K562 (cell line): ENCODE measurements around the gene PI4KA. TPM values are rescaled to one million over a fixed set of nuclear protein-coding genes. Genes with fewer than 3 reads are reported as not detected.

Experiments
- ATAC-seq: fragments of 200-7000 bp; cut with Tn5 transposase; 3 replicates; pipeline ENCODE4 v1.9.1; 2020; ENCODE audit warnings: moderate library complexity
- Bru-seq: library from RNA; stranded (reverse); fragments of 400-500 nt; gene quantifications from one replicate; lab custom pipeline; 2021; lab: Mats Ljungman, UMichigan
- BruChase-seq, 2 experiments: library from RNA; stranded (reverse); fragments of 400-500 nt; gene quantifications; one replicate each; lab custom pipeline; 2021; lab: Mats Ljungman, UMichigan
- BruUV-seq: library from RNA; stranded (reverse); fragments of 400-500 nt; replicated peaks from 2 replicates; lab custom pipeline; 2021; lab: Mats Ljungman, UMichigan
- CTCF ChIA-PET: fragments of 300-600 bp; formaldehyde crosslinking; extraction: SDS; loops from one replicate; lab custom pipeline; 2021; ENCODE audit warnings: low intra/inter-chr PET ratio; lab: Yijun Ruan, JAX
- POLR2A ChIA-PET: fragments of 300-600, 350-650 bp; sonication (Branson Sonifier 250); formaldehyde crosslinking; extraction: SDS; loops from one replicate; lab custom pipeline; 2021; ENCODE audit warnings: antibody characterized with exemption, inconsistent platforms; lab: Yijun Ruan, JAX
- DNase-seq, 4 experiments: peaks; one replicate each; pipeline versions ENCODE4 v3.0.0 to v3.0.0-alpha.2; 2011 to 2018; ENCODE audit warnings: low spot score in 3 of 4, mixed read lengths in 3 of 4; ENCODE audit errors: extremely low read depth in 1 of 4
- FAIRE-seq: peaks from 2 replicates; lab custom pipeline; 2011; peaks lifted over from hg19 to GRCh38; lab: Jason Lieb, UNC
- H2AFZ ChIP-seq: 2 replicates; pipeline ENCODE4 v1.6.0; 2011; ENCODE audit warnings: low read depth, low read length, control low read depth, inconsistent platforms
- H3K27ac ChIP-seq: fragments of 200-600 bp; 3 replicates; pipeline ENCODE4 v1.8.0; 2011; ENCODE audit warnings: low read depth, mild to moderate bottlenecking, control low read depth, inconsistent platforms, low read length, moderate library complexity, mixed read lengths; ENCODE audit errors: extremely low read depth
- H3K27me3 ChIP-seq, 2 experiments: fragments of 300-600 bp in 1 of 2; 2 replicates in 1 of 2; 3 replicates in 1 of 2; pipeline versions ENCODE4 v1.6.0 to v1.8.0; 2011; ENCODE audit warnings: inconsistent platforms in 2 of 2, low read length in 2 of 2, mild to moderate bottlenecking in 1 of 2, mixed read lengths in 1 of 2, moderate library complexity in 1 of 2; ENCODE audit not compliant: control insufficient read depth in 2 of 2, insufficient read depth in 2 of 2
- H3K36me3 ChIP-seq: fragments of 300-600 bp; 3 replicates; pipeline ENCODE4 v1.8.0; 2011; ENCODE audit warnings: mild to moderate bottlenecking, low read length, inconsistent platforms; ENCODE audit not compliant: control insufficient read depth, insufficient read depth
- H3K4me1 ChIP-seq, 2 experiments: fragments of 200-600 bp in 1 of 2; replicated peaks in 1 of 2; 2 replicates in 1 of 2; 3 replicates in 1 of 2; pipeline versions ENCODE4 v1.5.1 to v1.8.0; 2011; ENCODE audit warnings: inconsistent platforms in 2 of 2, low read length in 2 of 2, mild to moderate bottlenecking in 1 of 2, mixed read lengths in 1 of 2, moderate library complexity in 1 of 2; ENCODE audit not compliant: control insufficient read depth in 2 of 2, insufficient read depth in 2 of 2
- H3K4me2 ChIP-seq: 2 replicates; pipeline ENCODE4 v1.6.1; 2011; ENCODE audit warnings: low read length, control low read depth, inconsistent platforms, mixed read lengths; ENCODE audit not compliant: insufficient read depth
- H3K4me3 ChIP-seq: fragments of 200-600 bp; sonication (generic), shearing (Covaris generic); 2 replicates; pipeline ENCODE4 v1.5.1; 2016; ENCODE audit warnings: control low read depth, inconsistent platforms
- H3K79me2 ChIP-seq: fragments of 200-600 bp; 3 replicates; pipeline ENCODE4 v1.8.0; 2011; ENCODE audit warnings: low read length, inconsistent platforms; ENCODE audit not compliant: control insufficient read depth, insufficient read depth
- H3K9ac ChIP-seq, 2 experiments: 2 replicates each; pipeline versions ENCODE4 v1.6.0 to v1.6.1; 2011; ENCODE audit warnings: low read depth in 2 of 2, low read length in 2 of 2, control low read depth in 1 of 2, inconsistent platforms in 1 of 2, mild to moderate bottlenecking in 1 of 2, mixed read lengths in 1 of 2; ENCODE audit not compliant: insufficient read depth in 1 of 2
- H3K9me1 ChIP-seq: one replicate; pipeline ENCODE4 v1.6.0; 2011; ENCODE audit warnings: inconsistent platforms, mild to moderate bottlenecking, low read length, moderate library complexity; ENCODE audit not compliant: control insufficient read depth, insufficient read depth
- H3K9me3 ChIP-seq: replicated peaks from 2 replicates; pipeline ENCODE4 v1.5.1; 2011; ENCODE audit warnings: low read depth, low read length, inconsistent platforms; ENCODE audit not compliant: control insufficient read depth, insufficient read depth
- H4K20me1 ChIP-seq: replicated peaks from 2 replicates; pipeline ENCODE4 v1.6.1; 2011; ENCODE audit warnings: low read length, inconsistent platforms, mixed read lengths; ENCODE audit not compliant: control insufficient read depth, insufficient read depth
- MXI1 ChIP-seq: IDR thresholded peaks from 2 replicates; pipeline ENCODE4 v1.6.1; 2011; ENCODE audit warnings: low read depth, mild to moderate bottlenecking, improper control_type of control experiment, low read length
- RCOR1 ChIP-seq, 2 experiments: IDR thresholded peaks; 2 replicates each; pipeline ENCODE4 v1.6.1; 2012; ENCODE audit warnings: low read depth in 2 of 2, low read length in 2 of 2, borderline replicate concordance in 1 of 2, improper control_type of control experiment in 1 of 2
- SIRT6 ChIP-seq: IDR thresholded peaks from one replicate; pipeline ENCODE4 v1.6.1; 2012; ENCODE audit warnings: low read depth, mild to moderate bottlenecking, control low read depth, inconsistent platforms, low read length, moderate library complexity
- ZNF589 ChIP-seq: fragments of 200-800 bp; sonication (Bioruptor generic); IDR thresholded peaks from 2 replicates; pipeline ENCODE4 v1.6.1; 2016; ENCODE audit warnings: low read depth, missing genetic modification characterization, missing compliant biosample characterization
- WGBS: fragments of 100-300 bp; shearing (Covaris generic); methylation state at CpG from one replicate; pipeline ENCODE4 v1.1.6; 2016; ENCODE audit warnings: low coverage, mixed read lengths; ENCODE audit not compliant: insufficient coverage; ENCODE audit errors: missing lambda C conversion rate; 5-methylcytosine and 5-hydroxymethylcytosine counted together
- in situ Hi-C: fragments of 300-500 bp; cut with MboI; formaldehyde crosslinking; loops from 4 replicates; pipeline ENCODE4 v1.15.0; 2018; ENCODE audit warnings: inconsistent platforms, mixed read lengths
- intact Hi-C: fragments of 100-400 bp; cut with micrococcal nuclease; formaldehyde crosslinking; loops from 2 replicates; pipeline ENCODE4 v1.14.2; 2022
- long read RNA-seq, 3 experiments: library from polyadenylated mRNA in 2 of 3; library from RNA in 1 of 3; unstranded in 2 of 3; stranded (forward) in 1 of 3; transcript quantifications; one replicate each; pipeline ENCODE4 v2.0.0, GENCODE V29; 2019 to 2022
- polyA minus RNA-seq, 3 experiments: library from RNA; depleted of rRNA, polyadenylated mRNA; stranded (reverse); fragments of >200 nt; gene quantifications; 2 replicates each; pipeline ENCODE4 v1.2.3, GENCODE V29; 2011
- polyA plus RNA-seq, 8 experiments: library from polyadenylated mRNA; depleted of rRNA in 4 of 8; stranded (reverse) in 5 of 8; unstranded in 3 of 8; fragments of >200 nt; fragmentation: Nextera tagmentation in 2 of 8; fragmentation: Illumina TruSeq in 1 of 8; extraction: Ambion mirVana in 2 of 8; extraction: Trizol in 1 of 8; gene quantifications; 2 replicates each; pipeline versions ENCODE4 v1.2.1 to v1.2.3, GENCODE V29; 2011 to 2014; ENCODE audit warnings: inconsistent platforms in 1 of 8, missing spikeins in 1 of 8
- total RNA-seq, 7 experiments: library from RNA; depleted of rRNA in 6 of 7; stranded (reverse); fragments of >200 nt in 6 of 7; fragmentation: Illumina TruSeq in 2 of 7; extraction: Trizol in 2 of 7; gene quantifications; 2 replicates each; pipeline versions ENCODE4 v1.2.1 to v1.2.3, GENCODE V29; 2011 to 2021; ENCODE audit warnings: low replicate concordance in 1 of 7
- TF ChIP-seq, protein P1 (sequence below), 2 experiments: fragments of 450-650 bp in 1 of 2; sonication (generic) in 1 of 2; formaldehyde crosslinking; conservative IDR thresholded peaks; 2 replicates each; pipeline versions ENCODE4 v1.4.0 to v1.8.1; 2020 to 2022; ENCODE audit warnings: mild to moderate bottlenecking in 1 of 2, missing genetic modification reagents in 1 of 2
- TF ChIP-seq, protein P2 (sequence below): fragments of 450-650 bp; IDR thresholded peaks from 2 replicates; pipeline ENCODE4 v1.7.0; 2016; ENCODE audit warnings: borderline replicate concordance
- TF ChIP-seq, protein P3 (sequence below): fragments of 450-650 bp; formaldehyde crosslinking; IDR thresholded peaks from 2 replicates; pipeline ENCODE4 v1.4.0; 2022; ENCODE audit warnings: mild to moderate bottlenecking, moderate library complexity
- TF ChIP-seq, protein P4 (sequence below): sonication (generic); formaldehyde crosslinking; IDR thresholded peaks from 2 replicates; pipeline ENCODE4 v1.8.1; 2023; ENCODE audit warnings: mild to moderate bottlenecking, missing genetic modification reagents

Gene PI4KA
- 856 and 1,421 TPM in 2 replicates for total RNA-seq (2011; cell fraction: chromatin; rRNA removed; ENCODE audit: low replicate concordance)
- total RNA-seq (2011; cell fraction: nucleolus; rRNA removed): 627 and 658 TPM in 2 replicates
- 567 and 576 TPM in 2 replicates for total RNA-seq (2011; cell fraction: nucleoplasm; rRNA removed)
- total RNA-seq (2014; rRNA removed) (103 and 117 TPM in 2 replicates), total RNA-seq (2014; rRNA removed; fragmentation: Illumina TruSeq; extraction: Trizol) (62.3 and 63.7 TPM in 2 replicates), total RNA-seq (2015; rRNA removed; fragmentation: Illumina TruSeq; extraction: Trizol) (75.3 and 82.5 TPM in 2 replicates), total RNA-seq (2021) (173 and 187 TPM in 2 replicates), polyA plus RNA-seq (2011; rRNA removed) (84.7 and 128 TPM in 2 replicates), polyA plus RNA-seq (2014; fragmentation: Illumina TruSeq; extraction: Trizol) (124 and 127 TPM in 2 replicates), polyA plus RNA-seq (2014; fragmentation: Nextera tagmentation; extraction: Ambion mirVana) (10 to 100 TPM in 1 of 2 experiments, 1 to 10 TPM in 1; 7.3 to 11.1 TPM), polyA plus RNA-seq (2014; rRNA removed) (116 and 125 TPM in 2 replicates), polyA minus RNA-seq (2011; rRNA and poly(A)+ RNA removed) (160 and 176 TPM in 2 replicates), Bru-seq, nascent RNA (percentile 84 among the genes with signal in this experiment), BruChase-seq, experiment 1, labeled RNA remaining after a 2-hour chase (percentile 85 among the genes with signal in this experiment), BruChase-seq, experiment 2, labeled RNA remaining after a 6-hour chase (percentile 83 among the genes with signal in this experiment)
- 76.2 and 84.4 TPM in 2 replicates for polyA plus RNA-seq (2011; cell fraction: cytosol; rRNA removed)
- polyA plus RNA-seq (2011; cell fraction: nucleus; rRNA removed): 448 and 556 TPM in 2 replicates
- 142 and 181 TPM in 2 replicates for polyA plus RNA-seq (2012)
- polyA minus RNA-seq (2011; cell fraction: cytosol; rRNA and poly(A)+ RNA removed): 98.9 and 161 TPM in 2 replicates
- 188 and 253 TPM in 2 replicates for polyA minus RNA-seq (2011; cell fraction: nucleus; rRNA and poly(A)+ RNA removed)
- long read RNA-seq, experiment 1, full-length matches to known transcripts: 26 of 356 reads
- long read RNA-seq, experiment 1, partial matches to known transcripts: 243 of 356 reads
- long read RNA-seq, experiment 1, other reads (novel, unspliced or antisense): 87 of 356 reads
- long read RNA-seq, experiment 2, full-length matches to known transcripts: 21 of 97 reads
- long read RNA-seq, experiment 2, partial matches to known transcripts: 40 of 97 reads
- long read RNA-seq, experiment 2, other reads (novel, unspliced or antisense): 36 of 97 reads
- long read RNA-seq, experiment 3, partial matches to known transcripts: 10 of 14 reads
- long read RNA-seq, experiment 3, other reads (novel, unspliced or antisense): 4 of 14 reads

DNA sequence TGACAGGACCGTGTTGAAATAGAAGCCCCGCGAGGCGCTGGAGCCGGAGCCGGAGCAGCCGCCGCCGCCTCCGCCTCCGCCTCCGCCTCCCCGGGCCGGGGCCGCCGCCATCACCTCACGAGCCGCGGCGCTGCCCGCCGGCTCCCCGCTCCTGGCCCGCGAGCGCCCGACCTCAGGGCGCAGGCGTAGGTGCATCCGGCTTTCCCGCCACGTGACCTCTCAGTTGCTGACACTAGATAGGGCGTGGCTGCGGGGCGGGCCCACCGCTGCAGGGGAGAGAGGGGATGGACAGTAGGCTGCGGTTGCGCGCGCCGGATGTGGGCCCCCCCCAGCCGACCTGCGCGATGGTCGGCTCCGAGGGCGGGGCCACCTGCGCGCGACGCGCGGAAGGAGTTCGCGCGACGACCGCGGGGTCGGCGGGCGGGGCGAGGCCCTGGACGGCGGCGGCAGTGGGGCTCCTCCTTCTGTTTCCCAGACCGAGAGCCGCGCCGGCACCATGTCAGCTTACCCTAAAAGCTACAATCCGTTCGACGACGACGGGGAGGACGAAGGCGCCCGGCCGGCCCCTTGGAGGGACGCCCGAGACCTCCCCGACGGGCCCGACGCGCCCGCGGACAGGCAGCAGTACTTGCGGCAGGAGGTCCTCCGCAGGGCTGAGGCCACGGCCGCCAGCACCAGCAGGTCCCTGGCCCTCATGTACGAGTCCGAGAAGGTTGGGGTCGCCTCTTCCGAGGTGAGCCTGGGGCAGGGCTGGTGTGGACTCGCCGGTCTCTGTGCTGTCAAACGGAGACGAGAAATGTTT, at the start of gene PI4KA, which contains the start of gene SNAP29:
Gene PI4KA, minus strand, starts transcription at position 197 of the 802 bp plus-strand sequence. Its CDS starts 86 bp downstream, at position 111.
Gene SNAP29, plus strand, starts transcription at position 393 of the 802 bp plus-strand sequence. Its CDS starts 104 bp downstream, at position 497.
- no TSS peak for BruUV-seq
- CTCF ChIA-PET: interaction anchor here (1.0 to 1.4 kb wide), 3 partner anchors 26 to 123 kb away, joined by 3 to 4 read pairs (median 3); partner anchors contain the start of gene LZTR1
- TF ChIP-seq ZNF589 (no peak), SIRT6 (no peak), MXI1 (peak; percentile 89), RCOR1 (IDR thresholded peaks at IDR 0.05; ENCODE audit: borderline replicate concordance in 1 of 2, low read depth in 2 of 2, low read length in 2 of 2) (peak; percentile 68 to 94; a peak in 3 of 4 replicates)
- TF ChIP-seq, protein P1, sequence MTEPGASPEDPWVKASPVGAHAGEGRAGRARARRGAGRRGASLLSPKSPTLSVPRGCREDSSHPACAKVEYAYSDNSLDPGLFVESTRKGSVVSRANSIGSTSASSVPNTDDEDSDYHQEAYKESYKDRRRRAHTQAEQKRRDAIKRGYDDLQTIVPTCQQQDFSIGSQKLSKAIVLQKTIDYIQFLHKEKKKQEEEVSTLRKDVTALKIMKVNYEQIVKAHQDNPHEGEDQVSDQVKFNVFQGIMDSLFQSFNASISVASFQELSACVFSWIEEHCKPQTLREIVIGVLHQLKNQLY (CRISPR knock-in tag; conservative IDR thresholded peaks at IDR 0.05): peak in 1 of 2 experiments; percentile 92; a peak in 2 of 4 replicates
- TF ChIP-seq, protein P2, sequence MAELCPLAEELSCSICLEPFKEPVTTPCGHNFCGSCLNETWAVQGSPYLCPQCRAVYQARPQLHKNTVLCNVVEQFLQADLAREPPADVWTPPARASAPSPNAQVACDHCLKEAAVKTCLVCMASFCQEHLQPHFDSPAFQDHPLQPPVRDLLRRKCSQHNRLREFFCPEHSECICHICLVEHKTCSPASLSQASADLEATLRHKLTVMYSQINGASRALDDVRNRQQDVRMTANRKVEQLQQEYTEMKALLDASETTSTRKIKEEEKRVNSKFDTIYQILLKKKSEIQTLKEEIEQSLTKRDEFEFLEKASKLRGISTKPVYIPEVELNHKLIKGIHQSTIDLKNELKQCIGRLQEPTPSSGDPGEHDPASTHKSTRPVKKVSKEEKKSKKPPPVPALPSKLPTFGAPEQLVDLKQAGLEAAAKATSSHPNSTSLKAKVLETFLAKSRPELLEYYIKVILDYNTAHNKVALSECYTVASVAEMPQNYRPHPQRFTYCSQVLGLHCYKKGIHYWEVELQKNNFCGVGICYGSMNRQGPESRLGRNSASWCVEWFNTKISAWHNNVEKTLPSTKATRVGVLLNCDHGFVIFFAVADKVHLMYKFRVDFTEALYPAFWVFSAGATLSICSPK: no peak
- TF ChIP-seq, protein P3, sequence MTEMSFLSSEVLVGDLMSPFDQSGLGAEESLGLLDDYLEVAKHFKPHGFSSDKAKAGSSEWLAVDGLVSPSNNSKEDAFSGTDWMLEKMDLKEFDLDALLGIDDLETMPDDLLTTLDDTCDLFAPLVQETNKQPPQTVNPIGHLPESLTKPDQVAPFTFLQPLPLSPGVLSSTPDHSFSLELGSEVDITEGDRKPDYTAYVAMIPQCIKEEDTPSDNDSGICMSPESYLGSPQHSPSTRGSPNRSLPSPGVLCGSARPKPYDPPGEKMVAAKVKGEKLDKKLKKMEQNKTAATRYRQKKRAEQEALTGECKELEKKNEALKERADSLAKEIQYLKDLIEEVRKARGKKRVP (CRISPR knock-in tag): no peak
- TF ChIP-seq, protein P4, sequence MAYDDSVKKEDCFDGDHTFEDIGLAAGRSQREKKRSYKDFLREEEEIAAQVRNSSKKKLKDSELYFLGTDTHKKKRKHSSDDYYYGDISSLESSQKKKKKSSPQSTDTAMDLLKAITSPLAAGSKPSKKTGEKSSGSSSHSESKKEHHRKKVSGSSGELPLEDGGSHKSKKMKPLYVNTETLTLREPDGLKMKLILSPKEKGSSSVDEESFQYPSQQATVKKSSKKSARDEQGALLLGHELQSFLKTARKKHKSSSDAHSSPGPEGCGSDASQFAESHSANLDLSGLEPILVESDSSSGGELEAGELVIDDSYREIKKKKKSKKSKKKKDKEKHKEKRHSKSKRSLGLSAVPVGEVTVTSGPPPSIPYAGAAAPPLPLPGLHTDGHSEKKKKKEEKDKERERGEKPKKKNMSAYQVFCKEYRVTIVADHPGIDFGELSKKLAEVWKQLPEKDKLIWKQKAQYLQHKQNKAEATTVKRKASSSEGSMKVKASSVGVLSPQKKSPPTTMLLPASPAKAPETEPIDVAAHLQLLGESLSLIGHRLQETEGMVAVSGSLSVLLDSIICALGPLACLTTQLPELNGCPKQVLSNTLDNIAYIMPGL (CRISPR knock-in tag): peak; percentile 89

More for the DNA sequence above, at the start of gene PI4KA, which contains the start of gene SNAP29:
- ATAC-seq: peak; percentile 92
- peak; percentile 86 for FAIRE-seq
- Histone ChIP-seq H3K36me3 (peaks cover 27% of the 10 kb centered on the region; the same call in 2 of the 3 replicates), H4K20me1 (peaks cover 27% of the 10 kb centered on the region), H3K27ac (peak within 1 kb of the TSS; percentile 79), H3K9ac (peak within 1 kb of the TSS; percentile 84 to 95), H3K9me1 (no peaks in the 10 kb centered on the region), H3K4me1 (peaks cover 53 to 78% of the 10 kb centered on the region in 2 experiments), H3K27me3 (no peaks in the 10 kb centered on the region), H3K79me2 (peaks cover 84% of the 10 kb centered on the region), H3K4me2 (peak within 1 kb of the TSS; percentile 93), H2AFZ (peak within 1 kb of the TSS; percentile 93), H3K9me3 (no peaks in the 10 kb centered on the region), H3K4me3 (peak within 1 kb of the TSS; percentile 57)
- in situ Hi-C loops (no loop called here), intact Hi-C loops (loop anchor here (1.0 to 10.0 kb wide), 4 partner anchors 8 to 796 kb away; partner anchors contain the start of genes CRKL and THAP7)
- POLR2A ChIA-PET: interaction anchor here (0.6 to 11.8 kb wide), 11 partner anchors 8 to 749 kb away, joined by 3 to 172 read pairs (median 4); partner anchors contain the start of gene LZTR1
- WGBS: under 1% methylated on average over 100 of the region's 100 CpGs
- DNase-seq: peak; percentile 100
